Left lung (tissue), 14 donors: ENCODE data around the gene SRRM3. TPM values are rescaled to one million over a fixed set of nuclear protein-coding genes. Genes with fewer than 3 reads are reported as not detected.
"Not testable (repeated sequence)": the region's sequence is repeated elsewhere in the genome, so short reads cannot be mapped to it uniquely, and the experiment has no call there.

Source experiments
- ATAC-seq: fragments of 200-7000 bp; cut with Tn5 transposase; one replicate; pipeline ENCODE4 v1.9.1; 2020; ENCODE audit warnings: moderate library complexity
- DNase-seq, 4 donors: peaks; one replicate each; pipeline ENCODE4 v3.0.0-alpha.2; 2013 to 2020
- H3K27ac ChIP-seq, 2 donors: fragments of 200-600 bp; sonication (generic) in 1 of 2; one replicate each; pipeline versions ENCODE4 v1.5.0 to v1.8.0; 2020 to 2021
- H3K27me3 ChIP-seq, 2 donors: fragments of 200-600 bp; sonication (generic) in 1 of 2; one replicate each; pipeline versions ENCODE4 v1.5.0 to v1.8.0; 2020 to 2021
- H3K36me3 ChIP-seq, 2 donors: fragments of 200-600 bp; sonication (generic) in 1 of 2; one replicate each; pipeline versions ENCODE4 v1.5.0 to v1.8.0; 2020 to 2021
- H3K4me1 ChIP-seq, 2 donors: fragments of 200-600 bp; one replicate each; pipeline ENCODE4 v1.8.0; 2021
- H3K4me3 ChIP-seq, 2 donors: fragments of 200-600 bp; sonication (generic) in 1 of 2; one replicate each; pipeline versions ENCODE4 v1.5.0 to v1.8.0; 2020 to 2021; ENCODE audit warnings: mild to moderate bottlenecking in 1 of 2
- H3K9me3 ChIP-seq, 2 donors: fragments of 200-600 bp; sonication (generic) in 1 of 2; one replicate each; pipeline versions ENCODE4 v1.5.0 to v1.8.0; 2020 to 2021
- CTCF ChIP-seq, 2 donors: fragments of 200-600 bp; sonication (generic) in 1 of 2; IDR thresholded peaks; one replicate each; pipeline versions ENCODE4 v1.5.0 to v1.8.0; 2021; ENCODE audit warnings: antibody characterized with exemption in 2 of 2
- intact Hi-C, 2 donors: fragments of 100-400 bp; cut with DNase I; formaldehyde crosslinking; loops; one replicate each; pipeline versions ENCODE4 v1.11.2 to v1.14.2; 2022
- long read RNA-seq, 12 donors: library from polyadenylated mRNA in 2 of 12; unstranded in 2 of 12; transcript quantifications; one replicate each; pipeline ENCODE4 v2.0.0 and lab custom pipeline, GENCODE V29; 2019 to 2026
- polyA plus RNA-seq, 6 donors: library from polyadenylated mRNA; unstranded; fragments of 120-200 nt; gene quantifications; one replicate each; pipeline ENCODE4 v1.2.1, GENCODE V29; 2013; ENCODE audit not compliant: insufficient read length in 6 of 6
- total RNA-seq, 2 donors: library from RNA; stranded (reverse); fragmentation: NEBNext Ultra II Directional; extraction: Animal tissue kit (Norgen Biotek cat#: 25700); gene quantifications; one replicate each; pipeline ENCODE4 v1.2.1, GENCODE V29; 2021
- donor health status: DM: no; HTN: yes; CAD: no.
- donor health status: DM: no; HTN: no; CAD: no.

Gene SRRM3
- total RNA-seq: 1 to 10 TPM in 1 of 2 donors, under 1 TPM in 1; 0.94 to 2.0 TPM
- polyA plus RNA-seq: under 1 TPM; 0.27 to 0.71 (median 0.57) TPM
- long read RNA-seq, donor 1: 0 reads
- long read RNA-seq, donor 2, partial matches to known transcripts: 0 of 1 reads
- long read RNA-seq, donor 2, other reads (novel, unspliced or antisense): 0 of 1 reads
- long read RNA-seq, donor 3: 0 reads
- long read RNA-seq, donor 4, partial matches to known transcripts: 2 of 2 reads
- long read RNA-seq, donor 4, other reads (novel, unspliced or antisense): 0 of 2 reads
- long read RNA-seq, donor 5: 0 reads
- long read RNA-seq, donor 6: 0 reads
- long read RNA-seq, donor 7: 0 reads
- long read RNA-seq, donor 8: 0 reads
- long read RNA-seq, donor 9: 0 reads
- long read RNA-seq, donor 10: 0 reads
- long read RNA-seq, donor 11, partial matches to known transcripts: 5 of 5 reads
- long read RNA-seq, donor 11, other reads (novel, unspliced or antisense): 0 of 5 reads
- long read RNA-seq, donor 12: 0 reads

GRCh38 chr7:76201732-76202665, at the start of gene SRRM3:
Gene SRRM3 (plus strand): TSS chr7:76201896. CDS start chr7:76235067, 33,171 bp downstream.
- intact Hi-C loops: no loop called here
- Histone ChIP-seq H3K9me3 (no peaks in the 10 kb centered on the region), H3K4me3 (no peak within 1 kb of the TSS), H3K36me3 (no peaks in the 10 kb centered on the region), H3K27ac (no peak within 1 kb of the TSS), H3K27me3 (peaks cover 0 to 89% of the 10 kb centered on the region in 2 donors), H3K4me1 (peaks cover 0 to 5% of the 10 kb centered on the region in 2 donors)
- DNase-seq (peak; percentile 59 to 93 (median 76)), ATAC-seq (peak; percentile 100)
- peak; percentile 43 to 56 for TF ChIP-seq CTCF (IDR thresholded peaks at IDR 0.05)

- peaks cover 0 to 9% of the 10 kb centered on the region in 2 donors for H3K4me1 ChIP-seq
- no peak for TF ChIP-seq CTCF (IDR thresholded peaks at IDR 0.05)
- no peaks in the 10 kb centered on the region for H3K36me3 ChIP-seq
- peaks cover 0 to 27% of the 10 kb centered on the region in 2 donors for H3K27me3 ChIP-seq
- intact Hi-C loops: no loop called here
- no peak for ATAC-seq
- H3K27ac ChIP-seq: no peak overlapping the region
- H3K4me3 ChIP-seq: no peak overlapping the region
- DNase-seq: no peak
- H3K9me3 ChIP-seq: no peaks in the 10 kb centered on the region
Measured at GRCh38 chr7:76151932-76152331, 49.8 kb upstream of the SRRM3 start.

GRCh38 chr7:76153571-76154230, 48.0 kb upstream of the SRRM3 start:
- DNase-seq, intact Hi-C loops, H3K36me3 ChIP-seq: not testable (repeated sequence)

GRCh38 chr7:76155938-76156337, 45.8 kb upstream of the SRRM3 start:
- peak; percentile 72 for ATAC-seq
- intact Hi-C loops: no loop called here
- DNase-seq: peak in 3 of 4 donors; percentile 38 to 83 (median 71)
- Histone ChIP-seq H3K9me3 (no peaks in the 10 kb centered on the region), H3K27me3 (peaks cover 0 to 5% of the 10 kb centered on the region in 2 donors), H3K27ac (no peak overlapping the region), H3K4me1 (peaks cover 0 to 9% of the 10 kb centered on the region in 2 donors), H3K4me3 (no peak overlapping the region), H3K36me3 (no peaks in the 10 kb centered on the region)
- TF ChIP-seq CTCF (IDR thresholded peaks at IDR 0.05): no peak

More at GRCh38 chr7:76153571-76154230, 48.0 kb upstream of the SRRM3 start:
- H3K4me1 ChIP-seq, H3K27ac ChIP-seq, H3K4me3 ChIP-seq, ATAC-seq, H3K9me3 ChIP-seq: not testable (repeated sequence)
- H3K27me3 ChIP-seq: peaks cover 0 to 26% of the 10 kb centered on the region in 2 donors

- H3K9me3 ChIP-seq, H3K4me1 ChIP-seq, H3K27me3 ChIP-seq, H3K4me3 ChIP-seq, H3K27ac ChIP-seq, DNase-seq, intact Hi-C loops, ATAC-seq, H3K36me3 ChIP-seq: not testable (repeated sequence)
Measured at GRCh38 chr7:76156992-76157685, 44.6 kb upstream of the SRRM3 start.

GRCh38 chr7:76158416-76158815, 43.3 kb upstream of the SRRM3 start:
- H3K4me1 ChIP-seq, H3K9me3 ChIP-seq, ATAC-seq, H3K27me3 ChIP-seq, H3K27ac ChIP-seq, H3K4me3 ChIP-seq, intact Hi-C loops, H3K36me3 ChIP-seq, DNase-seq: not testable (repeated sequence)

GRCh38 chr7:76162416-76163170, 39.1 kb upstream of the SRRM3 start:
- H3K4me1 ChIP-seq, DNase-seq, H3K27me3 ChIP-seq, H3K9me3 ChIP-seq, ATAC-seq, H3K27ac ChIP-seq, H3K36me3 ChIP-seq, intact Hi-C loops, H3K4me3 ChIP-seq: not testable (repeated sequence)

- ATAC-seq, H3K4me1 ChIP-seq, DNase-seq, H3K27me3 ChIP-seq, intact Hi-C loops, H3K36me3 ChIP-seq, H3K4me3 ChIP-seq, H3K27ac ChIP-seq, H3K9me3 ChIP-seq: not testable (repeated sequence)
Measured at GRCh38 chr7:76163812-76164211, 37.9 kb upstream of the SRRM3 start.
